Stimulated activated CD4-positive, alpha-beta T cell treated with anti-CD3 and anti-CD28 coated beads, TNF-alpha, amount 100 ng/mL, for 1 hour (primary cell): Measurements from ENCODE around the gene PDE6C.
A peak's percentile ranks its signal among the peaks of the same experiment; 100 is the strongest.

Experiments
- DNase-seq, 3 donors: peaks; one replicate each; pipeline ENCODE4 v3.0.0-alpha.2; 2020; ENCODE audit warnings: low read depth in 3 of 3, low spot score in 1 of 3

PDE6C gene

DNA sequence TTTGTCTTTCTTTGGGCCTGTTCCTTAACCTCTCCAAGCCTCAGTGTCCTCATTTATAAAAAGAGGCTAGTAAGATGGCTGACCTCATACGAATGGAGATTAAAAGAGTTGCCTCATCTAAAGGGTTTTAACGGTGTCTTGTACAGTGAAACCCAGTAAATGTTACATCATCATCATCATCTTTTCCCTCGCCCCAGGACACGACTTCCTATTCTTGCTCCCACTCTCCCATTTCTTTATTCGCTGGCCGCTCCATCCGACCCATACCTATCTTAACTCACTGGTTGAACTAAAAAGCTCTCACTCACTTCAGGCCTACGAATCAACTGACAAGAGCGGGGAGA, 89.5 kb downstream of the PDE6C start:
- peak in 1 of 3 donors; percentile 0 for DNase-seq

DNA sequence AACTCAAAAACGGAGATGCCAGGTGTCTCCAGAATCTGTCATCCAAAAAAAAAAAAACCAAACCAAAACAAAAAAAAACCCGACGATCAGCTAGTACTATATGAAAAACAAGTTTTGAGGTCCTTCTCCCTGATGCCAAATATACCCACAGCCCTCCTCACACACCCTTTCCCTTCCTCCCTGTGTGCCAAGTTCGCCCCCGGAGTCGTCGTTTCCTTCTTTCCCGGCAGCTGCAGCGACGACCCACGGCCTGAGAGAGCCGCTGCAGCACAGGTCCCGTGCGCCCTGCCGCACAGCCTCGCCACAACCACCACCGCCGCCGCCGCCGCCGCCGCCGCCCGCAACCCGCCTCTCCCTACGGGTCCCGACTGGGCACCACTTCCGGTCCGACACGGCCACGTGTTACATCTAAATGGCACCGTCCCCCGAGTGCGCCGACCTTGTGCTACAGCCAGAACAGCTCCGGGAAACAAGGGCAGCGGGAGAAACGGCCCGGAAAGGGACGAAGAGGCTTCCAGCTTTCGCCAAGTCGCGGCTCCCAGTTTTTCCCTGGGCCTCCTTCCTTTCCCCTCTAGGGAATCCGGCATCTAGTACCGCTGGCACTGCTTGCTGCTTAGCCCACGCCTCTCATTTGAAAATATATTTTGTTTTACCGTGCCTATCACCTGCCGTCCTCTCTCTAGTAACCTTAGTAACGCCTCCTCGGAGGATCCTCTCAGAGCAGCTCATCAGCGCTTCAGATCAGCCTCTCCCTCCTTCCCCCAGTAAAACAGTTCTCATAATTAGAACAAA, 90.1 kb downstream of the PDE6C start, which contains the start of gene FRA10AC1:
Gene FRA10AC1, minus strand, starts transcription at position 383 of the 792 bp plus-strand sequence. CDS start 2,486 bp downstream, outside the sequence.
- DNase-seq: peak; percentile 67 to 88 (median 81)

DNA sequence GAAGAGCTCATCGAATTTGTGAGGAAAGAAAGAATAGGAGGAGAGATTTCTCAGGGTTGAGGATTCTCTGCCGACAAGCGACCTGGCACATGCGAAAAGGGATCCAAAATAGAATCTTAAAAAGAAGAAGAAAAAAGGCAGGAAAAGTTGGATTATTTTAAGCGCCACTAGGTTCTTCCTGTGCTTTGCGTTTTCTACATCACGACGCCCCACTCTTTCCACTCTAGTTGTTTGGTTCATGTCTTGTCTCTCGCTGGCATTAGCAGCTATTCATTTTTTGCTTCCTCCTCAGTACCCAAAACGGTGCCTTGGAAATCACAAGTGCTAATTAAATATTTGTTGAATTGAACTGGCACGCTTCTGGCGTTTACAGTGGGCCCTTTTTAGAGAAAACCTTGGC, 90.7 kb downstream of the PDE6C start:
- DNase-seq: no peak

DNA sequence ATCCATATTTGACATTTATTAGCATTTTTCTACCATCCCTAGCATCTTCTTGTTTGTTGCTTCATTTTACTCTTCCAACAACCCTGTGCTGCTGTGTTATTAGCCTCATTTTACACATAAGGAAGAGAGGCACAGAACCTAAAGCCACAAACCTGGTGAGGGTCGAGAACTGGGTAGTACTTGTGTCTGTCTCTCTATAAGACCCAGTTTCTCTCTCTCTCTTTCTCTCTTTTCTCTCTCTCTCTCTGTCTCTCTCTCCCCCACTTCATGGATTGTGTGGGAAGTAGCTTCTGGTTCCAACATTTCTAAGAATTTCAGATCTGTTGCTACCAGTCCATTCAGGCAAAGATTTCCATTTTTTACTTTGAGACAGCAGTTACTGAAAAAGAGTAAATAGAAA, 91.5 kb downstream of the PDE6C start:
- DNase-seq: no peak

GRCh38 chr10:93704451-93704850, 92.1 kb downstream of the PDE6C start:
- DNase-seq: no peak

- DNase-seq: no peak
Measured at GRCh38 chr10:93707623-93708022, 95.3 kb downstream of the PDE6C start.

DNA sequence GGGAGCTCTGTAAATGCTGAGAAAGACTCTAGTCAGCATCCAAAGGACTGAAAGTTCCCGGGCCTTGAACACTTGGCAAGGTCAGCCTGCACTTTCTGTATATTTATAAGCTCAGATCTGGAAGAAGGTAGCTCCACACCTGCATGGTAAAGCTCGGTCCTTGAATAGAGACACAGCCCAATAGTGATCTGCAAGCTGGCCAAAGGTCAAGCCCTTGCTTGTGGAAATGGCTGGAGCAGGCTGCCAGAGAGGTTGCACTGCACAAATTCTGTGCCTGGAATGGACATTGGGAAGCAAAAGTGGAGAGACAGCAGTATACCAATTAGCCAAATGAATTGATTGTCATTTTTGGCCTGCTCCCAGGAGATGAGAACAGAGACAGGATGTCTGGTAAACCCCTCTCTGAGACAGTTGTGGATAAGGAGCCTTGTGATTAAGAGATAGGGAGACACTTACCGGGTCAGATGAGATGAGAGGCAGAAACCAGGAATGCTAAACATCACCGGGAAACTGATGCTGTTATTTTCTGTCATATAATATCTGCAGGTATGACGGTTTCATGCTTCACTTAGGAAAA, 98.1 kb downstream of the PDE6C start:
- no peak for DNase-seq

DNA sequence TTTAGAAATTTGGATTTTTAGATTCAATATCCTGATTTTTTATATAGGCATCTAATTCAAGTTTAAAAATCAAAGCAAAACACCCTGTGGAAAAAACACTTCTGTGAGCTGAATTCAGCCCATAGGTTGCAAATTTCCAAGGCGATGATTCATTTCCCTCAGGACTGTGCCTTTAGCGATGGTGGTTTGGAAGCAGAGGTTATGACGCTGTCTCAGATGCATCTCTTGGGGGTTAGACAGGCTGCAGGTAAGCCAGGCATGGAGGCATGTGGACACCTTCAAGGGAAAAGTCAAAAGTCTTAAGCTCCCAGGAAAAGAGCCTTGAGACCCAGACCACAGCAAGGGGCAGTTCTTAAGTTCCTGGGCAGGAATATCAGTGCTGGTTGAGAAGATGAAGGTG, 99.6 kb downstream of the PDE6C start:
- DNase-seq: no peak

GRCh38 chr10:93712593-93712992, 100.3 kb downstream of the PDE6C start:
- no peak for DNase-seq

DNA sequence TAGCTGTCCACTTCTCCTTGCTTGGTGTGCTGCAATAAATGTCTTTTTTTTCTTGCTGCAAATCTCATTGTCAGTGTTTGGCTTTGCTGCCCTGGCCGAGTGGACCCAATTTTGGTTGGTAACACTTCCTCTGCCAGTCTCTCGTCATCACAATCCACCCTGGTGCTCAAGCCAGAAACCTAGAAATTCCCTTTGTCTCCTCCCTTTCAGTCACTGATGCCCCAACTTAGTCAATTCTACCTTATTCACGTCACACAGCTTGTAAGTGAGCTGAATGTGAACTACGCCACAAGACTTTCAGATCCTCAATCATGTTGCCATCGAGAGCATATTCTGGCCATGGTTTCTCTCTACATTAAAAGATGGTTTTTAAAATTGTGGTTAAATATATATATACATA, 103.0 kb downstream of the PDE6C start:
- no peak for DNase-seq
